Measurements from ENCODE around the gene NELFA.

GRCh38 chr4:1952058-1952700 is 56.6 kb downstream of the NELFA start:
- no peak for TF ChIP-seq YY1 (tag by site-specific recombination; IDR thresholded peaks at IDR 0.05)
- TF ChIP-seq, protein P1, sequence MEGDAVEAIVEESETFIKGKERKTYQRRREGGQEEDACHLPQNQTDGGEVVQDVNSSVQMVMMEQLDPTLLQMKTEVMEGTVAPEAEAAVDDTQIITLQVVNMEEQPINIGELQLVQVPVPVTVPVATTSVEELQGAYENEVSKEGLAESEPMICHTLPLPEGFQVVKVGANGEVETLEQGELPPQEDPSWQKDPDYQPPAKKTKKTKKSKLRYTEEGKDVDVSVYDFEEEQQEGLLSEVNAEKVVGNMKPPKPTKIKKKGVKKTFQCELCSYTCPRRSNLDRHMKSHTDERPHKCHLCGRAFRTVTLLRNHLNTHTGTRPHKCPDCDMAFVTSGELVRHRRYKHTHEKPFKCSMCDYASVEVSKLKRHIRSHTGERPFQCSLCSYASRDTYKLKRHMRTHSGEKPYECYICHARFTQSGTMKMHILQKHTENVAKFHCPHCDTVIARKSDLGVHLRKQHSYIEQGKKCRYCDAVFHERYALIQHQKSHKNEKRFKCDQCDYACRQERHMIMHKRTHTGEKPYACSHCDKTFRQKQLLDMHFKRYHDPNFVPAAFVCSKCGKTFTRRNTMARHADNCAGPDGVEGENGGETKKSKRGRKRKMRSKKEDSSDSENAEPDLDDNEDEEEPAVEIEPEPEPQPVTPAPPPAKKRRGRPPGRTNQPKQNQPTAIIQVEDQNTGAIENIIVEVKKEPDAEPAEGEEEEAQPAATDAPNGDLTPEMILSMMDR (tag by site-specific recombination; IDR thresholded peaks at IDR 0.05) = no peak
- TF ChIP-seq ZBTB7A (tag by site-specific recombination; IDR thresholded peaks at IDR 0.05; ENCODE audit: low read depth) = no peak
- no peak for TF ChIP-seq ZNF629 (tag by site-specific recombination; IDR thresholded peaks at IDR 0.05)
- TF ChIP-seq ZNF449 (tag by site-specific recombination; IDR thresholded peaks at IDR 0.05) = no peak
- no peak for TF ChIP-seq ZNF571 (tag by site-specific recombination; IDR thresholded peaks at IDR 0.05)
- no peak for TF ChIP-seq ZNF394 (tag by site-specific recombination; IDR thresholded peaks at IDR 0.05; ENCODE audit: borderline replicate concordance)
- TF ChIP-seq ZBTB49 (tag by site-specific recombination; IDR thresholded peaks at IDR 0.05; ENCODE audit: low read depth) = no peak
- TF ChIP-seq, protein P2, sequence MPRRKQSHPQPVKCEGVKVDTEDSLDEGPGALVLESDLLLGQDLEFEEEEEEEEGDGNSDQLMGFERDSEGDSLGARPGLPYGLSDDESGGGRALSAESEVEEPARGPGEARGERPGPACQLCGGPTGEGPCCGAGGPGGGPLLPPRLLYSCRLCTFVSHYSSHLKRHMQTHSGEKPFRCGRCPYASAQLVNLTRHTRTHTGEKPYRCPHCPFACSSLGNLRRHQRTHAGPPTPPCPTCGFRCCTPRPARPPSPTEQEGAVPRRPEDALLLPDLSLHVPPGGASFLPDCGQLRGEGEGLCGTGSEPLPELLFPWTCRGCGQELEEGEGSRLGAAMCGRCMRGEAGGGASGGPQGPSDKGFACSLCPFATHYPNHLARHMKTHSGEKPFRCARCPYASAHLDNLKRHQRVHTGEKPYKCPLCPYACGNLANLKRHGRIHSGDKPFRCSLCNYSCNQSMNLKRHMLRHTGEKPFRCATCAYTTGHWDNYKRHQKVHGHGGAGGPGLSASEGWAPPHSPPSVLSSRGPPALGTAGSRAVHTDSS (tag by site-specific recombination; IDR thresholded peaks at IDR 0.05) = no peak
- TF ChIP-seq PRDM1 (tag by site-specific recombination; IDR thresholded peaks at IDR 0.05) = no peak
- TF ChIP-seq OSR2 (tag by site-specific recombination; IDR thresholded peaks at IDR 0.05) = no peak
- TF ChIP-seq ZNF24 (tag by site-specific recombination; IDR thresholded peaks at IDR 0.05) = no peak
- TF ChIP-seq, protein P3, sequence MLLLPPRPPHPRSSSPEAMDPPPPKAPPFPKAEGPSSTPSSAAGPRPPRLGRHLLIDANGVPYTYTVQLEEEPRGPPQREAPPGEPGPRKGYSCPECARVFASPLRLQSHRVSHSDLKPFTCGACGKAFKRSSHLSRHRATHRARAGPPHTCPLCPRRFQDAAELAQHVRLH (tag by site-specific recombination; IDR thresholded peaks at IDR 0.05) = no peak
- no peak for TF ChIP-seq SETDB1 (IDR thresholded peaks at IDR 0.05; ENCODE audit: insufficient read length, low read length)

Measured in HEK293 (cell line).